GM21737 (cell line): ENCODE measurements around the gene DOK6.
"Not testable (repeated sequence)": the region's sequence is repeated elsewhere in the genome, so short reads cannot be mapped to it uniquely, and the experiment has no call there.

Experiments used
- ATAC-seq: cut with Tn5 transposase; IDR thresholded peaks from one replicate; pipeline ENCODE4 v1.9.1; 2021; ENCODE audit warnings: mild to moderate bottlenecking, moderate library complexity; ENCODE audit not compliant: unreplicated experiment

Gene DOK6

DNA sequence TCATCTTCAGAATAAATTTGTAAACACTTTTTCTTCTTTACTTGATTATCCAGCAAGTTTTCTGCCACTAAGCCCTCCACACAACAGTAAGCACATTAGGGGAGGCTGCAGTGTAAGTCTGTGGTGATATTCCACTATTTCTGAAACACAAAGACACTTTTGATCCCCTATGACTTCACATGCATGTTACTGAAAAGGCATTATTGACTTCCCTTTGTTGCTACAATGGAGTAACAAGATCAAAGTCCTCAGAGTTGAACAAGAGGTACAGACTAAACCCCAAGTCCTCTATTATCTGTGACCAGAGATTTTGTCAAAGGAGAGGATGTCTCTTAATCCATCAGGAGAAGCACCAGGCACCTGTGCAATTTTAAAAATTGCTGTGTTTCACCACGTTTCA is 389.1 kb downstream of the DOK6 start:
- ATAC-seq, result no peak

- ATAC-seq, result no peak
Measured at GRCh38 chr18:69790649-69791048, 390.0 kb downstream of the DOK6 start.

- ATAC-seq, result no peak
Measured at GRCh38 chr18:69795791-69796190, 395.1 kb downstream of the DOK6 start.

DNA sequence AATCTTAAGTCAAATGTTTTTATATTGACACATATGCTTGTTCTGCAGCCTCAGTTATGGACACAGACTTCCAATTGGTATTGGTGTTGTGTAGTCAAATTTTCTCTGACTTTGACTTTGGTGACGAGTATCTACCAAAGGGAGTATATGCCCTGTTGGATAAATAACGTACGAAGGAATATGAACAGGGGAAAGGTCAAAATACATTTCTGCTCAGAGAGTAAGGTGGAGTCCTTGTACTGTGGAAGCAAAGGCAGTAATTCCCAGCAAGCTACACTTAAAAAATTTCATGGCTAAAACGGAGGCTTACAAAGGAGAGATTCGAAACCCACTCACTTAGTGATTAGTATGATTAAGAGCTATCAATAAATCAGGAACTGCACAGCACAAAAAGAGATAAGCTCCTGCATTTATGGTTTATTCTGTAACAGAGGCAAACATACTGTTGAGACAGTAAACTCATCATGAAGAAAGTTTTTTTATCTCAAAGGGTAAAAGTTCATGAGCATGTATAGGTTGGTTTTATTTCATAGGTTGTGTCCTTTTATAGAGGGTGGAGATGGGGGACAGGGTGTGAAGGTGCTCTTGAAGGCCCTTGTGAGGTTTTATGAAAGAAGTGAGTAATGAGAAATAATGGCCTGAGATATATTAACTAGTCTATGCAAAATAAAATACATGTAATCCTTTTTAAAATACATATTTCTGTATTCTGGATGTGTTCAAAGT is 404.3 kb downstream of the DOK6 start:
- ATAC-seq, result no peak

GRCh38 chr18:69808399-69808798 is 407.7 kb downstream of the DOK6 start:
- no peak for ATAC-seq

DNA sequence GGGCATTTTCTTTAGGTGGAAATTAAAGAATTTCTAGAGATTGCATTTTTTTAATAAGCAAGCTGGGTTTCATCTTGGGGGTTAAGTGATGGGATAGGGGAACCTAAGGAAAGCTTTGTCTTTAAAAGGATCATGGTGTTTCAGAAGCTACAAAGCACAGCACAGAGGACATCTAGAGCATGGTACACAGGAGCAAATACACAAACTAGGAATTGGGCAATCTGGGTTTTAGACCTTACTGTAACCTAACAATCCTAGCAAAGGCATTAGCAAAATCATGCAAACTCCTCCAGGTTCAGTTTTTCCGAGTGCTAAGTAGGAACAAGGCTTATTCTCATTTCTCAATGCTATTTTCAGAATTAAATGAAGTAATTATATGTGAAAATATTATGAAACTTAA is 412.9 kb downstream of the DOK6 start:
- no peak for ATAC-seq

DNA sequence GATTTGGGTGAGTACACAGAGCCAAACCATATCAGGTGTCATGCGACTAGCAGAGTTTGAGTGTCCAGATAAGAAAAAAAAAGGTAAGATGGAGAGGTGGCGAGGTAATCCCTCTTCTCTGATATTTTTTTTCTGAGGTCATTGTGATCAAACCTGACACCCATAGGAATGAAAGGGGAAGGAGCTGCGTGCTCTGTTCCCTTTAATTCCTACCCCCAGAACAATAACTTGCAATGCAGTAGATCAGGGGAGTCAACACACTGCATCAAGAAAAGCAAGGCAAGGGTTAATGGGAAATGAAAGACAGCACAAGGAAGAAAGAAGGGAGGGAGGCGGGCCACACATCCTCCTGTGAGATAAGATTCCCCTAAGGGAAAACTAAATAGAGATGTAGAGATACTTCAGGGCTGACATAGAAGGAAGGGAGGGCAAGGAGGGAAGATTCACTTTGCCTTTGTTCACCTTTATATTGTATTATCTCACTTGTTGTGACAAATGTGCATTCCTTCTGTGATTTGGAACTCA is 414.2 kb downstream of the DOK6 start:
- ATAC-seq, result no peak

GRCh38 chr18:69817335-69817940 is 416.8 kb downstream of the DOK6 start:
- ATAC-seq, result no peak

- ATAC-seq, result no peak
Measured at GRCh38 chr18:69819460-69819859, 418.8 kb downstream of the DOK6 start.

GRCh38 chr18:69820538-69820937 is 419.9 kb downstream of the DOK6 start:
- ATAC-seq, result no peak

DNA sequence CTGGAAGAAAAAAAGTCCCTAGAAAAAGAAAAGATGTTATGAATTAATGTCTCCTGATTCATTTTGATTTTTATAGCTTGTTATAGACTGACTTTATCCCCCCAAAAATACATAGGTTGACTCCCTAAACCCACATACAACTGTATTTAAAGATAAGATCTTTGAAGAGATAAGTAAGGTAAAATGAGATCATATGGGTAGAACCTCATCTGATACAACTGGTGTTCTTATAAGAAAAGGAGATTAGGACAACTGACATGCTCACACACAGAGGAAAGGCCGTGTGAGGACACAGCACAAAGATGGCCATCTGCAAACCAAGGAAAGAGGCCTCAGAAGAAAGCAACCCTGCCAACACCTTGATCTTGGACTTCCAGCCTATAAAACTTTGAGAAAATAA is 429.5 kb downstream of the DOK6 start:
- ATAC-seq, result no peak

DNA sequence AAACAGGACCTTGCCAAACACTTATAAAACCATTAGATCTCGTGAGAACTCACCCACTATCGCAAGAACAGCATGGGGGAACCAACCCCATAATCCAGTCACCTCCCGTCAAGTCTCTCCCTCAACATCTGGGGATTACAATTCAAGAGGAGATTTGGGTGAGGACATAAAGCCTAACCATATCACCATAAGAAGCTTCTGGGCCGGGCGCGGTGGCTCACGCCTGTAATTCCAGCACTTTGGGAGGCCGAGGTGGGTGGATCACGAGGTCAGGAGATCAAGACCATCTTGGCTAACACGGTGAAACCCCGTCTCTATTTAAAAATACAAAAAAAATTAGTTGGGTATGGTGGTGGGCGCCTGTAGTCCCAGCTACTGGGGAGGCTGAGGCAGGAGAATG is 434.3 kb downstream of the DOK6 start:
- not testable (repeated sequence) for ATAC-seq

- ATAC-seq, result no peak
Measured at GRCh38 chr18:69838003-69838402, 437.3 kb downstream of the DOK6 start.

DNA sequence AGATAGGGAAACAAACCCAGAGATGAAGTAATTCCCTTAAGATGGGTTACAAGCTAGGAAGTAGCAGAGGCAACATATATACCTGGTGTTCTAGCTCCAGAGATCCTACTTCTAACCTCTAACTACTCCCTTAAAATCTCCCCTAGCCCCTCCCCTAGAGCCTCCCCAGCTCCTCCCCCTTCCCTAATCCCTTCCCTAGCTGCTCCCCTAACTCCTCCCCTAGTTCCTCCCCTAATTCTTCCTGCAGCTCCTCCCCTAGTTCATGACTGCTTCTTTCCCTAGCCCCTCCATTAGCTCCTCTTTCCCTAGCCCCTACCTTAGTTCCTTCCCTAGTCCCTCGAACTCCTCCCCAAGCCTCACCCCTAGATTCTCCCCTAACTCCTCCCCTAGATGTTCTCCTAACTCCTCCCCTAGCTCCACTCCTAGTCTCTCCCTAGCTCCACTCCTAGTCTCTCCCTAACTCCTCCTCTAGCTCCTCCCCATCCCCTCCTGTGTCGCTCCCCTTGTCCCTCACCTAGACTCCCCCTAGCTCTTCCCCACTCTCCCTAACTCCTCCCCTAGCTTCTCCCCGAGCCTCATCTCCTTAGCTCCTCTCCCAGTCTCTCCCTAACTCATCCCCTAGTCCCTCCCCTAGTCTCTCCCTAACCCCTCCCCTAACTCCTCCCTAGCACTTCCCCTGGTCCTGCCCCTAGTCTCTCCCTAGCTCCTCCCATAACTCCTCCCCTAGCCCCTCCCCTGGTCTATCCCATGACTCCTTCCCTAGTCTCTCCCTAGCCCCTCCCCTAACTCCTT is 438.1 kb downstream of the DOK6 start:
- ATAC-seq, result no peak

- ATAC-seq, result no peak
Measured at GRCh38 chr18:69839497-69839896, 438.8 kb downstream of the DOK6 start.

GRCh38 chr18:69840001-69840400 is 439.3 kb downstream of the DOK6 start:
- ATAC-seq, result no peak

GRCh38 chr18:69840445-69840844 is 439.8 kb downstream of the DOK6 start:
- ATAC-seq, result no peak

GRCh38 chr18:69841117-69841516 is 440.4 kb downstream of the DOK6 start:
- no peak for ATAC-seq

- no peak for ATAC-seq
Measured at GRCh38 chr18:69843015-69843414, 442.3 kb downstream of the DOK6 start.

DNA sequence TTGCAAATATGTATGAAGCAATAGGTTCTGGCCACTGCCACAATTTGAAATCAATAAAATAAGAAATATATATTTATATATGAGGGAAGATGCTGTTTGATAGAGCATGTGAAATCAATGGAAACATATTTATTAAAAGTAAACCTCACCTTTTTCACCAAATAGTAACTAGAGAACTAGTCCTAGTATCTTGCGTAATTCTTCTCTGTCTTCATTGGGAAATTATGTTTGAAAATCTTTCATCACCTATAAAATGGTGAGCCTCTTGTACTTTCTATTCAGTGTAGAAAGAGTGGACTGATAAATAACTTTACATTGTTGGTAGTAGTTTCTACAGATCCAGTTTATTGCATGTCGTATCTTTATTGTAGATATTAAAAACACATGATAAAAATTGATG is 444.0 kb downstream of the DOK6 start:
- no peak for ATAC-seq

DNA sequence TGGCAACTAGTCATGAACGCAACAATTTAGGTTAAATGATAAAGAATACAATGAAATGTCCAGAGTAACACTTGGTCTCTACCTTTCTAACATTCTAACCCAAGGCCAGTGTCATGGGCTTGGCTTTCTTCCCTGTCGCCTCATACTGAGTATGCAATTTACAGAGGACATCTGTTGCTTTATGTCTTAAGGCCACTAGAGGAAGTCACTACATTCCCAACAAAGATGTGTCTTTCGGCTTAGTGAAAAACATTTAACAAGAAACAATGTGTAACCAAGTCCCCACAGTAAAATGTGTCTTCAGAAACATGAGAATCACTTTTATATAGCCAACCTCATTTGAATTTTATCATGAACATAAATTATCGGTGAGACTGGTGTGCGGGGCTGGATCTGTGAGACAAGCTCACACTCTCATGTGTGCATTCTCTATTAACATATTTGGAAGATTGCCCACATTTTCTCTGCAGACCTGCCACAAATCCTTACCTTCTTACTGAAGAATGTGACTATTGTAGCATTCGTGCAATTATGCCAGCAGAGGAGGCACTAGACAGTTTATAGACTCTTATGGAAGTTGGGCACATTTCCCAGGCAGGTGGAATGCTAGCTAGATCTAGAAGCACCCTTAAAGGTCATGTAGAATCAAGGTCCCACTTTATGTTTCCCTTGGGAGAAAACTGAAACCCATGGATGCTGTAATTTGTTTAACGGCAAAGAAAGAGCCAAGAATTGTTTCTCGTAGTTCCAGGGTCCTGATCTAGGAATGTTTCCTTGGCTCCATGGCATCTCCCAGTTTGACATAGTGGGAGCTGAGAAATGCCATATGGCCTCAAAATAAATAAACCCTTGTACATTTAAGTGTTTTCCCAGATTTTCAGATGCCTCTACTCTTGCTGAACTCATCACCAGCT is 445.2 kb downstream of the DOK6 start:
- no peak for ATAC-seq
